Measurements from ENCODE around the gene VSTM4.

Gene VSTM4

GRCh38 chr10:49116509-49117375, 1.4 kb upstream of the VSTM4 start:
- DNase-seq: no peak

GRCh38 chr10:49115796-49116508, 630 bp upstream of the VSTM4 start:
- no peak for DNase-seq

GRCh38 chr10:49114718-49115014, 656 bp downstream of the VSTM4 start:
- no peak for DNase-seq

DNA sequence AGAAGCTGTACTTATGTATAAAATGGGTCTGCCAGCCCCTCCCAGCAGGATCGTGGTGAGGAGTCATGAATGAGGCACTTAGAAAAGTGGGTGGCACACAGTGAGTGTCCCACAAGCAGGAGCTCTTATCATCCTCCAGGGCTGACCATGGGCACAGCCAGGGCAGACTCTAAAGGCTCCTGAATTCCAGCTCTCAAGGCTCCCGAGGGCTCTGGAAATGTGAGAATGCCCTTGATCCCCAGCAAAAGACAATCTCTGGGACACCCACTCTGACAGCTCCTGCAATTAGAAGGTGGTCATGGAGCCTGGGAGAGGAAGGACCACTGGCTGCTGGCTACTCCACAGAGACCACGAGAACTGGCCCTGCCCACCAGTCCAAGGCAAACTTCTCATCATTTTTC, 1.6 kb downstream of the VSTM4 start:
- DNase-seq: no peak

DNA sequence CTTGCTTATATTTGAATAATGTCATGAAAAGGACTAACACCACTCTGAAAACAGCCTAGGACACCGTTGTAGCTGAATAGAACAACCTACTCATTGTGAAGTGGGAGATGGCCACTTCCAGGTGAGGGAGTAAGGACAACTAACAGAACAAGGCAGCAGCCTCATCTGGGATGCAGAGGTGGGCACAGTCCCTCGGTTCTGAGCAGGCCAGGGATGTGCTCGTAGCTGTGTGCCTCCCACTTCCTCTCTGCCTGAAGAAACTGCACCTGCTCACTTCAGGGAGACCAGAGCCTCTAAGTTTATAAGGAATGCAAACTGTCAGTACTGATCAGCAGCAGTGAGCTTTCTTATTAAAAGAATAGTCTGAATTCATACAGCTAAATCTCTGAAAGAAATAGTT, 2.5 kb downstream of the VSTM4 start:
- DNase-seq: no peak

DNA sequence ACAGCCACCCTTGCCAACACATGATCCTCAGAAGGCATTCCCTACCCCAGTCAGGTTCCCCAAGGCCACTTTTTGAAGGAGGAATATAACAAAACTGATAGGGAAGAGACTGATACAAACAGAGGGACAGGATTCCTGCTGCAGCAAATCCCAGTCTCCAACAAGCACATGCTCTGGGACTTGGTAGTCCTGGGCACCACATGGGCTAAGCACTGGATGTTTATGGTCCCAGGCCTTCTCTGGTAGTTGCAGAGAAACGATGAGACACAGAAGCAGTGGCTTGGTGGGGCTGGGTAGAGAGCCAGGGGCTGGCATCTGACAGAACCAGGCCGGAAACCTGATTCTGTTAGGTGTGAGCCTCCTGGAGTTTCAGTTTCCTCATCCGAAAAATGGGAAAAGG, 3.2 kb downstream of the VSTM4 start:
- DNase-seq: no peak

DNA sequence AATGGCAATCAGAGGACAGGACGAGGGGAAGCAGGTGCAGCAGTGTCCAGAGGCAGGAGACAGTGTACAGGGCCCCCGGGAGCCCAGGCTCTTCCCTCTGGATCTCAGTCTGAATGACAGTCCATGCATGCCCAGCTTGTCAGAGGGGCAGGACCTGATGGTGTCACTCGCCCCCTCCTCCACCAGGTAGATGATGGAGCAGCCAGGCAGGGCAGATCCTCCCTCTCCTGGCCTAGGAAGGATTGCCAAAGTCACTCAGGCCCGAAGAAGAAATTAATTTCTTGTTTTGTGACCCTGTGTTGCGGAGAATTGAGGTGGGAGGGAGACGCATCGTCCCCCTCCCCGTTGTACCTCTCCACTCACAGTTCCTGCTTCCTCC, 4.0 kb downstream of the VSTM4 start:
- DNase-seq: no peak

DNA sequence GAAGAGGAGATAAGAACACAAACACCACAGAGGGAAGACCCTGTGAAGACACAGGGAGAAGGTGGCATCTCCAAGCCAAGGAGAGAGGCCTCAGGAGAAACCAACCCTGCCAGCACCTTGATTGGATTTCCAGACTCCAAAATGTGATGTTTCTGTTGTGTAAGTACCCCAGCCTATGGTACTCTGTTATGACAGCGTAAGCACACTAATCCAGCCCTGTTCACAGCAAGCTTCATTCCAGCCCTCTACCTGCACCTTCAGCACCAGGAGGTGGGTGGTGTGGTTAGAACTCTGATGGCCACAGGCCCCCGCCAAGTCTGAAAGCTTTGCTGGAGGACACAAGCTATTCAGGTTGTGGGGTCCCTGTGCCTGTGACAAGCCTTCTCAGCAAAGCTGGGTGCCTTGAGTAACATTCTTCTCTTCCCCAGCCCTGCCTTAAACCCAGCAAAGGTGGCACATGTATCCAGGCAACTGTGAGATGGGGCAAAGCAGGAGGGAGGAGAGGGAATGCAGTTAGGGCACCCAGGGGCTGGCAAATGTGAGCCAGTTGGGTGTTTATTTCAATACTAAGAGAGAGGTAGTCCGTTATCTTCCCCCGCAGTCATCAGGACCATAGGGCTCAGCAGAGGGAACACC, 4.5 kb downstream of the VSTM4 start:
- DNase-seq: no peak

GRCh38 chr10:49109669-49110340, 5.5 kb downstream of the VSTM4 start:
- no peak for DNase-seq

DNA sequence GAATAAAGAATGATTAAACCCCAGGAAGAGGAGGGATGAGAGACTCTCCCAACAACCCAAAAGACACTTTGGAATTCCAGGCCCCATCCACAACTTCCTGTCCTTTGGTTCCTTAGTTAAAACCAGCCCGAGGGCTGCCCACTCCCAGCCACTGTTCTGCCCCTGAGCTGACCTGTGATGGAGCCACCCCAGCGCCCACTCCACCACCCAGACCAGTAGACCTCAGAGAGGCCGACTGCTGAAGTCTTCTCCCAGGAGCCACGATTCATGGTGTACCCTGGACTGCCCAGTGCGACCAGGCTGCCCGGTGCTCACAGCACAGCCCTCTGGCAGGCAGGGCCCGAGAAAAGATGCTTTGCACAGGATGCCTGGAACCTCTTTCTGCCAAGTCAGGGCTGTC, 6.7 kb downstream of the VSTM4 start:
- no peak for DNase-seq

DNA sequence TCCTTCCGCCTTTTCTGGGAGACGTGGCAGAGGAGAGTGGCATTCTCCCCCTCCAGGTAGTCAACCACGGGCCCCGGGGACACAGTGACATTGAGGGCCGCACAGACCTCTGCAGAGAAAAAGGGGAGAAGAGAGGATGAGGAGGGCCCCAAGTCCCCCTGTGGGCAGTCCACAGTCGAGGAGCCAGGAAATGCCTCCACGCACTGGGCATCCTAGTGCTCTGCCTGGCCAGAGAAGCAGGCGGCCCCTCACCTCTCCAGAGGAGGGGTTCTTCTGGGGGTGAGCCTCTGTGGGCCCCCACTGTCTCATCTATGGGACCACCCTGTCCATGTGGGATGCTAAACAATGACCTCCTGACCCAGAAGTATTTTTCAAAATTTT, 7.4 kb downstream of the VSTM4 start:
- DNase-seq: no peak

- DNase-seq: no peak
Observed at GRCh38 chr10:49107111-49107886, 8.0 kb downstream of the VSTM4 start.

GRCh38 chr10:49106451-49106850, 8.9 kb downstream of the VSTM4 start:
- DNase-seq: no peak

GRCh38 chr10:49105076-49105475, 10.2 kb downstream of the VSTM4 start:
- DNase-seq: no peak

DNA sequence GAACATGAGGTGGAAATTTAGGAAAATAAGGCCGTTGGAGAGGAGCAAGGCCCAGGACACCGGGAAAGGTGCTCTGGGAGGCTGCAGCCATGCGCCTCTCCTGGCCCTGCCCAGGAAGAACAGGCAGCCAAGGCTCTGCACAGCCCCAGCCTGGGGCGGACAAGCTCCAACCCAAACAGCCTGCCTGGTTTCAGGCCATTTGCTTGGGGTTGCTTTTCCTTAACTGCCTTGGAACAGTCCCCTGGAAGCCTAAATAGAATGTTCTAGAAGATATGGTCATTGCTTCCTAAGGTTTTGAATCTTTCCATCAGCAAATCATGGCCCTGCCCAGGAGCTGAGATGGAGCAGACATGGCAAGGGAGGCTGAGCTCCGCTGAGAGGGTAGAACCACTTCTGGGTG, 11.0 kb downstream of the VSTM4 start:
- DNase-seq: no peak

- DNase-seq: no peak
Observed at GRCh38 chr10:49103761-49104160, 11.6 kb downstream of the VSTM4 start.

DNA sequence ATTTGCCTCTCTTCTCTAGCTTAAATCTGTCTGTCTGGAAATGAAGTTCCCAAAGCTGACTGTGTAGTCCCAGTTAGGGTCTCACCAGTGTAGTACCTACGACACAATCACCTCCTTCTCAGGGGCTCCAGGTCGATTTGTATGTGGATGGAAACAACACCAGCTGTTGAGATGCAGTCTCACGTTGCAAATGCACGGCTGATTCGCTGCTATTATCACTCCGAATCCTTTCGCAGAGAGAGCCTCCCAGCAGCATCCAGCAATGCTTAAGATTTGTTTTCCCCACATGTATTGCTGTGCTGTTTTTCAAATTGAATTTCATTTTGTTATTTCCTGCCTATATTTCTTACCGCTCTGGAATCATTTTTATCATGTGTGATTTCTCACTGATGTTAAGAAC, 16.3 kb downstream of the VSTM4 start:
- no peak for DNase-seq

- DNase-seq: no peak
Observed at GRCh38 chr10:49096890-49097445, 18.4 kb downstream of the VSTM4 start.

- no peak for DNase-seq
Observed at GRCh38 chr10:49094646-49095045, 20.7 kb downstream of the VSTM4 start.

GRCh38 chr10:49093922-49094321, 21.4 kb downstream of the VSTM4 start:
- no peak for DNase-seq

- no peak for DNase-seq
Observed at GRCh38 chr10:49092477-49092876, 22.8 kb downstream of the VSTM4 start.

GRCh38 chr10:49091450-49092210, 23.7 kb downstream of the VSTM4 start:
- DNase-seq: no peak

All from NCI-H1436 treated with DMSO at 0.1 percent for 48 hours (cell line).